ENCODE data around the gene PLEKHS1. TPM values are rescaled to one million over a fixed set of nuclear protein-coding genes. Genes with fewer than 3 reads are reported as not detected.
"Not testable (repeated sequence)": the region's sequence is repeated elsewhere in the genome, so short reads cannot be mapped to it uniquely, and the experiment has no call there.

The PLEKHS1 gene
- total RNA-seq, 1 donor from 2014 or later = not detected

GRCh38 chr10:113739577-113739976 lies 11.9 kb upstream of the PLEKHS1 start:
- DNase-seq (ENCODE audit: extremely low read depth, low read depth, low spot score) = no peak

- DNase-seq (ENCODE audit: extremely low read depth, low read depth, low spot score) = no peak
These were observed 10.6 kb upstream of the PLEKHS1 start for GRCh38 chr10:113740850-113741249.

- DNase-seq (ENCODE audit: extremely low read depth, low read depth, low spot score) = no peak
These were observed 9.0 kb upstream of the PLEKHS1 start for GRCh38 chr10:113742466-113742865.

- DNase-seq (ENCODE audit: extremely low read depth, low read depth, low spot score) = no peak
These were observed 7.9 kb upstream of the PLEKHS1 start for GRCh38 chr10:113743594-113743993.

- DNase-seq (ENCODE audit: extremely low read depth, low read depth, low spot score) = no peak
These were observed 6.1 kb upstream of the PLEKHS1 start for GRCh38 chr10:113745374-113745773.

GRCh38 chr10:113746217-113746957 lies 5.1 kb upstream of the PLEKHS1 start:
- DNase-seq (ENCODE audit: extremely low read depth, low read depth, low spot score) = no peak

- no peak for DNase-seq (ENCODE audit: extremely low read depth, low read depth, low spot score)
These were observed 1.1 kb downstream of the PLEKHS1 start for GRCh38 chr10:113752553-113752952.

- DNase-seq (ENCODE audit: extremely low read depth, low read depth, low spot score) = peak; percentile 9
These were observed 1.7 kb downstream of the PLEKHS1 start for GRCh38 chr10:113753020-113753692.

- DNase-seq (ENCODE audit: extremely low read depth, low read depth, low spot score) = no peak
These were observed 2.6 kb downstream of the PLEKHS1 start for GRCh38 chr10:113754125-113754524.

- DNase-seq (ENCODE audit: extremely low read depth, low read depth, low spot score) = no peak
These were observed 3.3 kb downstream of the PLEKHS1 start for GRCh38 chr10:113754768-113755167.

GRCh38 chr10:113756940-113757543 lies 5.6 kb downstream of the PLEKHS1 start:
- DNase-seq (ENCODE audit: extremely low read depth, low read depth, low spot score) = no peak

- DNase-seq (ENCODE audit: extremely low read depth, low read depth, low spot score) = no peak
These were observed 10.6 kb downstream of the PLEKHS1 start for GRCh38 chr10:113762083-113762482.

GRCh38 chr10:113764582-113764981 lies 13.1 kb downstream of the PLEKHS1 start:
- DNase-seq (ENCODE audit: extremely low read depth, low read depth, low spot score) = no peak

- no peak for DNase-seq (ENCODE audit: extremely low read depth, low read depth, low spot score)
These were observed 14.4 kb downstream of the PLEKHS1 start for GRCh38 chr10:113765910-113766309.

GRCh38 chr10:113767222-113767621 lies 15.7 kb downstream of the PLEKHS1 start:
- DNase-seq (ENCODE audit: extremely low read depth, low read depth, low spot score) = no peak

- no peak for DNase-seq (ENCODE audit: extremely low read depth, low read depth, low spot score)
These were observed 18.9 kb downstream of the PLEKHS1 start for GRCh38 chr10:113770346-113770745.

- not testable (repeated sequence) for DNase-seq (ENCODE audit: extremely low read depth, low read depth, low spot score)
These were observed 19.6 kb downstream of the PLEKHS1 start for GRCh38 chr10:113771131-113771530.

GRCh38 chr10:113775686-113776294 lies 24.3 kb downstream of the PLEKHS1 start:
- DNase-seq (ENCODE audit: extremely low read depth, low read depth, low spot score) = no peak

GRCh38 chr10:113776553-113776952 lies 25.1 kb downstream of the PLEKHS1 start:
- no peak for DNase-seq (ENCODE audit: extremely low read depth, low read depth, low spot score)

GRCh38 chr10:113780681-113781250 lies 29.3 kb downstream of the PLEKHS1 start:
- no peak for DNase-seq (ENCODE audit: extremely low read depth, low read depth, low spot score)

GRCh38 chr10:113782367-113782766 lies 30.9 kb downstream of the PLEKHS1 start:
- no peak for DNase-seq (ENCODE audit: extremely low read depth, low read depth, low spot score)

All from glomerular endothelial cell (primary cell).